Liver (tissue), 9 donors: ENCODE results near the gene PELO. TPM values are rescaled to one million over a fixed set of nuclear protein-coding genes. Genes with fewer than 3 reads are reported as not detected.
A peak's percentile ranks its signal among the peaks of the same experiment; 100 is the strongest.

Experiments
- DNase-seq: peaks from one replicate; pipeline ENCODE4 v3.0.0-alpha.2; 2017; ENCODE audit warnings: low spot score
- H3K27ac ChIP-seq, 2 donors: one replicate each; pipeline ENCODE4 v1.7.0; 2013; ENCODE audit warnings: inconsistent platforms in 2 of 2, low read length in 2 of 2, control low read depth in 1 of 2, low read depth in 1 of 2, mild to moderate bottlenecking in 1 of 2
- H3K27me3 ChIP-seq, 4 donors: one replicate each; pipeline versions ENCODE4 v1.6.1 to v1.7.0; 2013; ENCODE audit warnings: low read length in 3 of 4, inconsistent platforms in 1 of 4, mild to moderate bottlenecking in 1 of 4, moderate library complexity in 1 of 4; ENCODE audit not compliant: control insufficient read depth in 4 of 4, insufficient read depth in 4 of 4
- H3K36me3 ChIP-seq, 4 donors: one replicate each; pipeline versions ENCODE4 v1.6.1 to v1.7.0; 2013; ENCODE audit warnings: low read length in 3 of 4, mild to moderate bottlenecking in 3 of 4, low read depth in 1 of 4, moderate library complexity in 1 of 4; ENCODE audit not compliant: control insufficient read depth in 4 of 4, insufficient read depth in 3 of 4
- H3K4me1 ChIP-seq, 4 donors: one replicate each; pipeline versions ENCODE4 v1.6.1 to v1.7.0; 2013; ENCODE audit warnings: low read length in 3 of 4, mild to moderate bottlenecking in 3 of 4, moderate library complexity in 1 of 4; ENCODE audit not compliant: control insufficient read depth in 4 of 4, insufficient read depth in 4 of 4
- H3K4me3 ChIP-seq, 3 donors: one replicate each; pipeline versions ENCODE4 v1.6.1 to v1.7.0; 2013; ENCODE audit warnings: low read length in 3 of 3, control low read depth in 1 of 3, low read depth in 1 of 3, mild to moderate bottlenecking in 1 of 3
- H3K9ac ChIP-seq, 2 donors: one replicate each; pipeline ENCODE4 v1.7.0; 2013; ENCODE audit warnings: low read length in 2 of 2, mild to moderate bottlenecking in 2 of 2, moderate library complexity in 2 of 2, control low read depth in 1 of 2, low read depth in 1 of 2
- H3K9me3 ChIP-seq, 4 donors: one replicate each; pipeline versions ENCODE4 v1.6.1 to v1.7.0; 2013; ENCODE audit warnings: low read length in 3 of 4; ENCODE audit not compliant: control insufficient read depth in 4 of 4
- EGR1 ChIP-seq, 2 donors: IDR thresholded peaks; 2 replicates each; pipeline ENCODE4 v1.6.1; 2016 to 2018; ENCODE audit warnings: antibody characterized with exemption in 2 of 2, low read depth in 2 of 2
- HNF4G ChIP-seq: IDR thresholded peaks from 2 replicates; pipeline ENCODE4 v1.6.1; 2016; ENCODE audit warnings: antibody characterized with exemption
- JUND ChIP-seq, 2 donors: IDR thresholded peaks; 2 replicates each; pipeline ENCODE4 v1.6.1; 2016; ENCODE audit warnings: antibody characterized with exemption in 2 of 2
- NR2F2 ChIP-seq: IDR thresholded peaks from 2 replicates; pipeline ENCODE4 v1.6.1; 2016; ENCODE audit warnings: antibody characterized with exemption
- RAD21 ChIP-seq, 2 donors: IDR thresholded peaks; 2 replicates each; pipeline ENCODE4 v1.6.1; 2016; ENCODE audit warnings: antibody characterized with exemption in 2 of 2, mild to moderate bottlenecking in 2 of 2
- RXRA ChIP-seq, 2 donors: IDR thresholded peaks; 2 replicates each; pipeline ENCODE4 v1.6.1; 2017 to 2018; ENCODE audit warnings: antibody characterized with exemption in 2 of 2, mild to moderate bottlenecking in 1 of 2
- TAF1 ChIP-seq: conservative IDR thresholded peaks from 2 replicates; pipeline ENCODE4 v1.6.1; 2016; ENCODE audit warnings: antibody characterized with exemption, mild to moderate bottlenecking
- YY1 ChIP-seq: IDR thresholded peaks from 2 replicates; pipeline ENCODE4 v1.6.1; 2016; ENCODE audit warnings: antibody characterized with exemption, mild to moderate bottlenecking
- whole genome bisulfite sequencing: extraction: QIAGEN DNeasy Blood & Tissue Kit; methylation state at CpG from one replicate; pipeline ENCODE4 v1.1.7; 2013; 5-methylcytosine and 5-hydroxymethylcytosine counted together
- polyA plus RNA-seq, 2 donors: library from polyadenylated mRNA; stranded (reverse) in 1 of 2; unstranded in 1 of 2; fragments of 200-250 nt in 1 of 2; fragments of >200 nt in 1 of 2; fragmentation: Nextera tagmentation in 1 of 2; extraction: Ambion mirVana in 1 of 2; gene quantifications; one replicate each; pipeline versions ENCODE4 v1.2.1 to v1.2.3, GENCODE V29; 2013 to 2015
- total RNA-seq, 2 donors: library from RNA; depleted of rRNA; stranded (reverse); fragments of >200 nt; gene quantifications; one replicate each; pipeline ENCODE4 v1.2.3, GENCODE V29; 2014
- TF ChIP-seq, protein P1 (sequence below): IDR thresholded peaks from 2 replicates; pipeline ENCODE4 v1.6.1; 2016; ENCODE audit warnings: antibody characterized with exemption, mild to moderate bottlenecking
- TF ChIP-seq, protein P2 (sequence below): IDR thresholded peaks from 2 replicates; pipeline ENCODE4 v1.6.1; 2016; ENCODE audit warnings: antibody characterized with exemption
- TF ChIP-seq, protein P3 (sequence below): IDR thresholded peaks from 2 replicates; pipeline ENCODE4 v1.6.1; 2016; ENCODE audit warnings: antibody characterized with exemption
- donor health status: healthy.
- donor health status: healthy.
- donor health status: healthy.
- donor health status: healthy.
- donor health status: healthy.

The PELO gene
- total and polyA plus RNA-seq, 4 donors: 10.1 to 24.6 (median 16.5) TPM

DNA sequence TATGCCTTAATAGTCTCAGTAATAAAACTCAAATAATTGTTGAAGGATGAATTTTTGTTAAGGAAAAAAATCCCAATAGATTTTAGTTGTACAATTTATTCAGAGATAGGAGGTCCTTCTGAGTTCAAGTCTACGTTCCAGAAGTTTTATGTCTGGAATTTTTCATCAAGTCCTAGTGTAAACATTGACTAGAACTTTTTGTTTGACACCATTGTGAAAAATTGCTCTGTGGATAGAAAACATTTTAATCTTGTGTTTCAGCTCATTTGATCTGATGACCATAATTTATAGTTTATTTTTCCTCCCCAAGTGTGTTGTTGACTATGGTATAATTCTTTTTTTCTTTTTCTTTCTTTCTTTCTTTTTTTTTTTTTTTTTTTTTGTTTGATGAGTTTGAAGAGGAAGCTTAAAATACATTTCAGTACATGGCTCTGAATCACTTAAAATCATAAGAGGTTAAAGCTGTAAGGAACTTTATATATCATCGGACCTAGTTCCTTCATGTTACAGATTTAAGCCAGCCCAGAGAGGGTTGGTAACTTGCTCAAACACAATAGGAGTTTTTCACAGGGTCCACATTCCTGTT lies 20.7 kb downstream of the PELO start:
- Histone ChIP-seq H3K4me3 (no peak overlapping the region), H3K9me3 (no peaks in the 10 kb centered on the region), H3K36me3 (peaks cover 0 to 3% (median 0%) of the 10 kb centered on the region in 4 donors), H3K27me3 (no peaks in the 10 kb centered on the region), H3K9ac (no peak overlapping the region), H3K4me1 (peaks cover 4 to 12% (median 7%) of the 10 kb centered on the region in 4 donors), H3K27ac (no peak overlapping the region)
- 61% methylated on average over 2 of the region's 2 CpGs for WGBS
- DNase-seq: no peak
- TF ChIP-seq YY1 (no peak), EGR1 (IDR thresholded peaks at IDR 0.05; ENCODE audit: low read depth in 2 of 2) (no peak), TAF1 (no peak), RAD21 (IDR thresholded peaks at IDR 0.05) (no peak), HNF4G (no peak), JUND (IDR thresholded peaks at IDR 0.05) (no peak)
- TF ChIP-seq, protein P1, sequence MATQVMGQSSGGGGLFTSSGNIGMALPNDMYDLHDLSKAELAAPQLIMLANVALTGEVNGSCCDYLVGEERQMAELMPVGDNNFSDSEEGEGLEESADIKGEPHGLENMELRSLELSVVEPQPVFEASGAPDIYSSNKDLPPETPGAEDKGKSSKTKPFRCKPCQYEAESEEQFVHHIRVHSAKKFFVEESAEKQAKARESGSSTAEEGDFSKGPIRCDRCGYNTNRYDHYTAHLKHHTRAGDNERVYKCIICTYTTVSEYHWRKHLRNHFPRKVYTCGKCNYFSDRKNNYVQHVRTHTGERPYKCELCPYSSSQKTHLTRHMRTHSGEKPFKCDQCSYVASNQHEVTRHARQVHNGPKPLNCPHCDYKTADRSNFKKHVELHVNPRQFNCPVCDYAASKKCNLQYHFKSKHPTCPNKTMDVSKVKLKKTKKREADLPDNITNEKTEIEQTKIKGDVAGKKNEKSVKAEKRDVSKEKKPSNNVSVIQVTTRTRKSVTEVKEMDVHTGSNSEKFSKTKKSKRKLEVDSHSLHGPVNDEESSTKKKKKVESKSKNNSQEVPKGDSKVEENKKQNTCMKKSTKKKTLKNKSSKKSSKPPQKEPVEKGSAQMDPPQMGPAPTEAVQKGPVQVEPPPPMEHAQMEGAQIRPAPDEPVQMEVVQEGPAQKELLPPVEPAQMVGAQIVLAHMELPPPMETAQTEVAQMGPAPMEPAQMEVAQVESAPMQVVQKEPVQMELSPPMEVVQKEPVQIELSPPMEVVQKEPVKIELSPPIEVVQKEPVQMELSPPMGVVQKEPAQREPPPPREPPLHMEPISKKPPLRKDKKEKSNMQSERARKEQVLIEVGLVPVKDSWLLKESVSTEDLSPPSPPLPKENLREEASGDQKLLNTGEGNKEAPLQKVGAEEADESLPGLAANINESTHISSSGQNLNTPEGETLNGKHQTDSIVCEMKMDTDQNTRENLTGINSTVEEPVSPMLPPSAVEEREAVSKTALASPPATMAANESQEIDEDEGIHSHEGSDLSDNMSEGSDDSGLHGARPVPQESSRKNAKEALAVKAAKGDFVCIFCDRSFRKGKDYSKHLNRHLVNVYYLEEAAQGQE: no peak
- TF ChIP-seq, protein P2, sequence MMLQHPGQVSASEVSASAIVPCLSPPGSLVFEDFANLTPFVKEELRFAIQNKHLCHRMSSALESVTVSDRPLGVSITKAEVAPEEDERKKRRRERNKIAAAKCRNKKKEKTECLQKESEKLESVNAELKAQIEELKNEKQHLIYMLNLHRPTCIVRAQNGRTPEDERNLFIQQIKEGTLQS: no peak
- TF ChIP-seq, protein P3, sequence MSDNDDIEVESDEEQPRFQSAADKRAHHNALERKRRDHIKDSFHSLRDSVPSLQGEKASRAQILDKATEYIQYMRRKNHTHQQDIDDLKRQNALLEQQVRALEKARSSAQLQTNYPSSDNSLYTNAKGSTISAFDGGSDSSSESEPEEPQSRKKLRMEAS: no peak

DNA sequence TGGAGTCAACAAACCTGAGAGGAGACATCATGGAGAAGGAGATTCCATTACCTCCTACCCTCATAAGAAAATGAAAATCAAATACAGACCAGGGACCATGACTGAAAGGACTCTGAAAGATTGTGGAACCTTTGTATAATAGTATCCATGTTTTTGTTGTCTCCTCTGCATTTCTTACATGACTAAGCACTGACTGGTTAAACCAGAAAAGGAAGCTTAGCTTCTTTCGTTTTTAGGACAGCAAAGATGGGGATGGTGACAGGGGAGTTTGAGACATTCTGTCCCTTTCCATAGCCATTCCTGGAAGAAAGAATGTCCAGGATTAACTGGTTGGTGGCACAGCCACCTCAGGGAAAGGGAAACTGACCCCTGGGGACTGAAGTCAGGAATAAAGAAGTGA lies 22.2 kb downstream of the PELO start:
- TF ChIP-seq YY1: no peak
- Histone ChIP-seq H3K9ac (no peak overlapping the region), H3K27me3 (no peaks in the 10 kb centered on the region), H3K36me3 (peaks cover 0 to 2% (median 0%) of the 10 kb centered on the region in 4 donors), H3K9me3 (no peaks in the 10 kb centered on the region), H3K4me3 (no peak overlapping the region), H3K4me1 (peaks cover 2 to 14% (median 6%) of the 10 kb centered on the region in 4 donors), H3K27ac (peak overlapping the region; percentile 44)
- 72% methylated on average over 1 of the region's 1 CpG for WGBS
- no peak for DNase-seq

DNA sequence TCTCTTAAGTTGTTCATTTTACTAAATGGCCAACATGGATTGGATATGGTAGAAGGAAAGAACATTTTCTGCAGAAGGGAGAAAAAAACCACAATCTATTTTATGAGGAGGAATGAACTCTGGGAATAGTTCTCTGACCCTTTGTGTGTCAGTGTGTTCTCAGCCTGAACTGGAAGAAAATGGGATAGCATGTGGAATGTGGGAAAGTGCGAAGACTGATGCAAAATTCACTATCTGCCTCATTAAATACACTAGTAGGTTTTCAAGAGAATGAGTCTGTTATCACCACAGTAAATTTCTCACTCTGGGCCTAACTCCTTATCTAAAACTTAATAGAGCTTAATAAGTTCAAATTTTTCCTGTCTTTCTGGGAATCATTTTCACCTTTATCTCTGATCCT lies 22.7 kb downstream of the PELO start:
- WGBS: 36% methylated on average over 1 of the region's 1 CpG

More for the DNA sequence above, 22.7 kb downstream of the PELO start:
- Histone ChIP-seq H3K4me1 (peaks cover 2 to 14% (median 6%) of the 10 kb centered on the region in 4 donors), H3K9me3 (no peaks in the 10 kb centered on the region), H3K27ac (peak overlapping the region in 1 of 2 donors; percentile 33), H3K9ac (no peak overlapping the region), H3K27me3 (no peaks in the 10 kb centered on the region), H3K36me3 (peaks cover 0 to 2% (median 0%) of the 10 kb centered on the region in 4 donors), H3K4me3 (no peak overlapping the region)
- no peak for DNase-seq
- TF ChIP-seq RXRA (IDR thresholded peaks at IDR 0.05) (peak in 1 of 2 donors; percentile 30), NR2F2 (peak; percentile 32)
- TF ChIP-seq, protein P1: no peak
